Left ventricle myocardium superior (tissue), 1 donor: Measurements from ENCODE around the gene SDC1. TPM values are rescaled to one million over a fixed set of nuclear protein-coding genes. Genes with fewer than 3 reads are reported as not detected.
"Not testable (repeated sequence)": the region's sequence is repeated elsewhere in the genome, so short reads cannot be mapped to it uniquely, and the experiment has no call there.

Experiments
- ATAC-seq: fragments of 200-7000 bp; cut with Tn5 transposase; one replicate; pipeline ENCODE4 v1.9.1; 2020; ENCODE audit warnings: mild to moderate bottlenecking, moderate library complexity
- DNase-seq: peaks from one replicate; pipeline ENCODE4 v3.0.0-alpha.2; 2020
- intact Hi-C: fragments of 100-400 bp; cut with micrococcal nuclease; formaldehyde crosslinking; loops from one replicate; pipeline ENCODE4 v1.11.0; 2022
- long read RNA-seq: library from polyadenylated mRNA; unstranded; transcript quantifications from one replicate; pipeline ENCODE4 v2.0.0, GENCODE V29; 2021
- total RNA-seq: library from RNA; stranded (reverse); fragmentation: NEBNext Ultra II Directional; extraction: Animal tissue kit (Norgen Biotek cat#: 25700); gene quantifications from one replicate; pipeline ENCODE4 v1.2.1, GENCODE V29; 2021
- donor health status: DM: no; HTN: yes; CAD: no; lungs with severe emphysema.

The SDC1 gene
- 0.42 TPM for total RNA-seq
- long read RNA-seq: 0 reads

DNA sequence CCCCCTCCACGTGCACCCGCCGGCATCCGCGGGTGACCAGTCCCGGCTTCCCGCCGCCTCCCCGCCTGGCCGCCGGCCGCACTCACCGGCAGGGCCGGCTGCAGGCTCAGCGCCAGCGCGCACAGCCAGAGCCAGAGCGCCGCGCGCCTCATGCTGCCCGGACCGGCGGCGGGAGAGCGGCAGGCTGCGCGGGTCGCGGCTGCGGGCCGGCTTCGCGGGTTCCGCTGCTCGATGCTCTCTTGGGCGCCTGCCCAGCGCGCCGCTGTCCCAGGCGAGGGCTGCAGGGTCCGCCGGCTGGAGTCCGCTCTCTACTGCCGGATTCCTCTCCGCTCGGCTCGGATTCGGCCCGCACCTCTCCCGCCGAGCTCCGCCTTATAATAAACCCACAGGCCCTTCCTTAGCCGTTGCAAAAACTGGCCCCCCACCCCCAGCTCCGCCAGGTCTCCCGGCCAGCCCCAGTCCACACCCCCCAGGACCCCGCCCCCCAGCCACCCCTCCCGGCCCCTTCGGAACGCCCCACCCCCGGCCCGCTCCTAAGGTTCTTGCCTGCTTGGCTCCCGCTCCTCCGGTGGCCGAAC is at the start of gene SDC1:
TSS of gene SDC1 (minus strand) at position 415 of the 578 bp plus-strand sequence. CDS start at position 152, 263 bp downstream.
- DNase-seq: peak; percentile 73
- ATAC-seq: peak; percentile 82
- intact Hi-C loops: no loop called here

GRCh38 chr2:20273042-20273441 is 48.1 kb upstream of the SDC1 start:
- DNase-seq (no peak), ATAC-seq (no peak)
- intact Hi-C loops: no loop called here

DNA sequence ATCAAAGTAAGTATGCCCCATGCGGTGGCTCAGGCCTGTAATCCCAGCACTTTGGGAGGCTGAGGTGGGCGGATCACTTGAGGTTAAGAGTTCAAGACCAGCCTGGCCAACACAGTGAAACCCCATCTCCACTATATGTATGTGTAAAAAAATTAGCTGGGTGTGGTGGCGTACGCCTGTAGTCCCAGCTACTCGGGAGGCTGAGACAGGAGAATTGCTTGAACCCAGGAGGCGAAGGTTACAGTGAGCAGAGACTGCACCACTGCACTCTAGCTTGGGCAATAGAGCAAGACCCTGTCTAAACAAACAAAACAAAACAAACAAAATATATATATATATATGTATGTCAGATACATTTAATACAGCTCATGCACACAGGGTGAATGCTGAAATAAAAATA is 43.4 kb upstream of the SDC1 start:
- intact Hi-C loops, DNase-seq, ATAC-seq: not testable (repeated sequence)

DNA sequence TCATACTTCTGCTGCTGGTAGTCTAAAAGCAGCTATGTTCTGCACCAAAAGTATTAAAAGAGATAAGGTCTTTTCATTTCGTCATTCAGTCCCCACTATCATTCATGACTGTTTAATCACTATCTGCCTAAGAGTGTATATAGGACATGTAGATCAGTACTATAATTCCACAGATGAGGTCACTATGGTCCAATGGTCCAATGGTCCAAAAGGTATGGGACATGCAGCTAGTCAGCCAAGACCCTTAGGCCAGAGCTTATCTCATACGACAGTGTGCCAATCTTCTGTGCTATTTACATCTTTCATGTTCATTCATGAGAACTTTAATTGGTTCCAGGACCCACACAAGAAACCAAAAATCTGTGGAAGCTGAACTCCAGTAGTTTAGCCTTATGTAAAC is 42.6 kb upstream of the SDC1 start:
- intact Hi-C loops: no loop called here
- DNase-seq (no peak), ATAC-seq (no peak)

DNA sequence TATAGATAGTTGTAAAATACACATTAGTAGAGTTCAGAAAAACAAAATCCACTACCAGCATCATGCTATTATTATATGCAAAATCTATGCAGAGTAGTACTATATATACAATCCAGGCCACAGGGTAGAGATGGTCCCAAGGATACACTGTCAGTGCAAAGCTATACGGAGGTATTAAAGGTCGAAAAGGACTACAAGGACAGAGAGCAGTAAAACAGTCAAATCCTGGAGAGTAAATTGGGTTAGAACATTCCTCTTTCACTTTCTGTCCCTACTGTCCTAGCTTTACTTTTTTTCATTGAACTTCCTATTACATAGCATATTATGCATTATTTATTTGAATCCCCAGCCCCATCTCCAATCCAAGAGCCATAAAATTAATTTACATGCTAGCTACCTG is 39.7 kb upstream of the SDC1 start:
- no peak for DNase-seq
- no peak for ATAC-seq

DNA sequence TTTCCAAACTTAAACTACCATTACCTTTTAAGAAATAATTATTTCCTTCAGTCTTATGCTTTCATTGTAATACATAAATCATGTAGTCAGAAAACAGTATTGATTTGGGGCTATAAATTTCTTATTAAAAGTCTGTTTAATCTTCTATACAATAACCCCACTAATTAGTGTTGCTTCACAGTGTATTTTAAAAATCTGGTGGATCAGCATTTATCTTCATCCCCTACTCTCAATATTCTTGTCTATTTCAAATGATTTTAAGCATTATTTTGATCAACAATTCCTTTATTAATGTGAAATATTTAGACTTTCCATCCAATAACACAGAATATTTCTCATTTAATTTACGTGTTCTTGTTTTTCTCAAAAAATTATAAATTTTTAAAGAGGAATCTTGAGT is 32.5 kb upstream of the SDC1 start:
- intact Hi-C loops: no loop called here
- ATAC-seq (no peak), DNase-seq (no peak)

More for the DNA sequence above, 39.7 kb upstream of the SDC1 start:
- intact Hi-C loops: no loop called here

GRCh38 chr2:20254731-20255130 is 29.8 kb upstream of the SDC1 start:
- no peak for DNase-seq
- intact Hi-C loops: no loop called here
- no peak for ATAC-seq

- intact Hi-C loops: no loop called here
- DNase-seq: no peak
- no peak for ATAC-seq
Measured at GRCh38 chr2:20250436-20250835, 25.5 kb upstream of the SDC1 start.

GRCh38 chr2:20249170-20249569 is 24.2 kb upstream of the SDC1 start:
- DNase-seq: no peak
- ATAC-seq: no peak
- intact Hi-C loops: no loop called here

GRCh38 chr2:20247084-20247483 is 22.2 kb upstream of the SDC1 start:
- DNase-seq (no peak), ATAC-seq (peak; percentile 22)
- intact Hi-C loops: no loop called here

DNA sequence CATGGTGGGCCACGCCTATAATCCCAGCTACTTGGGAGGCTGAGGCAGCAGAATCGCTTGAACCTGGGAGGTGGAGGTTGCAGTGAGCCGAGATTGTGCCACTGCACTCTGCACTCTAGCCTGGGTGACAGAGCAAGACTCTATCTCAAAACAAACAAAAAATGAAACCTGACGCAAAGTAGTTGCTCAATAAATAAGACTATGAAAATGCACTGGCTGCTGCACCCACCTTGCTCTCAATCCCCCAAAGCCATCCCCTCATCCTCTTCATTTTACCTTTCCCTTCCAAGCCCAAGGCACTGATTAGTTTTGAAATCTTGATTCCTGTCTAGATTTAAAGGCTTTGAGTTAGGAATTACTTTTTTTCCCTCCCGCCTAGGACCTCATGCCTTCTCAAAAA is 18.7 kb upstream of the SDC1 start:
- DNase-seq, ATAC-seq, intact Hi-C loops: not testable (repeated sequence)

- DNase-seq (no peak), ATAC-seq (no peak)
- intact Hi-C loops: no loop called here
Measured at GRCh38 chr2:20242727-20243377, 17.9 kb upstream of the SDC1 start.

GRCh38 chr2:20241973-20242726 is 17.2 kb upstream of the SDC1 start:
- ATAC-seq: peak; percentile 34
- DNase-seq: no peak
- intact Hi-C loops: no loop called here

GRCh38 chr2:20240291-20240690 is 15.4 kb upstream of the SDC1 start:
- ATAC-seq, DNase-seq, intact Hi-C loops: not testable (repeated sequence)

GRCh38 chr2:20236496-20236895 is 11.6 kb upstream of the SDC1 start:
- DNase-seq (no peak), ATAC-seq (no peak)
- intact Hi-C loops: no loop called here

GRCh38 chr2:20235655-20236305 is 10.8 kb upstream of the SDC1 start:
- ATAC-seq (no peak), DNase-seq (no peak)
- intact Hi-C loops: no loop called here

DNA sequence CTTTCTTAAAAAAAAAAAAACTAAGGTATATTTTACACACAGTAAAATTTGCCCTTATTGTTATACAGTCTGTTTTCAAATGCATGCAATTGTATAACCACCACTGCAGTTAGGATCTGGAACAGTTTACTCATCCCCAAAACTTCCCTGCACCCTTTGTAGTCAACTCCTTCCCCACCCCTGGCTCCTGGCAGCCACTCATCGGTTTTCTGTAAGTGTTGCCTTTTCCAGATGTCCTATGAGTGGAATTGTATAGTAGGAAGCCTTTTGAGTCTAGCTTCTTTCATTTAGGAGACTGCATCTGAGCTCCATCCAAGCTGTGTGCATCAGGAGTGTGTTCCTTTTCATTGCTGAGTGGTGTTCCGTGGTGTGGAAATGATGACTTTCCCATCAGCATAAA is 9.7 kb upstream of the SDC1 start:
- intact Hi-C loops, DNase-seq, ATAC-seq: not testable (repeated sequence)

- intact Hi-C loops: no loop called here
- no peak for DNase-seq
- ATAC-seq: no peak
Measured at GRCh38 chr2:20232837-20233207, 7.9 kb upstream of the SDC1 start.

- ATAC-seq: no peak
- DNase-seq: no peak
- intact Hi-C loops: no loop called here
Measured at GRCh38 chr2:20231598-20232026, 6.7 kb upstream of the SDC1 start.

DNA sequence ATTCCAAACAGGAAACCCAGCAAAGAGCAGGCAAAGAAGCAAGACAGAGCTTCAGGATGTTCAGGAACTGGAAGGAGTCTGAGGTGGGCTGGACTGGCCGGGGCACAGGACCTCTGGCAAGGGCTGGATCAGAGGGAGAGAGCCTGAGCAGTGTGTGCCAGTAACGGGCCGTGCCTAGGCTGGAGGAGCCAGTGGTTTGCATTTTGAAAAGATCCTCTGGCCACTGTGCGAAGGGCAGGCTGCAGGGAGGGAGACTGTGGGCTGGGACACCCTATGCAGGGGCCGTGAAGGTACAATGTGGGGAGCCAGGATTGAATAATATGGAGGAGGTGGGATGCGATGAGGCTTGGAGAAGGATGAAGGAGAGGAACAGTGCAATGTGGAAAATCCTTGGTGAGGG is 6.2 kb upstream of the SDC1 start:
- no peak for DNase-seq
- no peak for ATAC-seq
- intact Hi-C loops: no loop called here
